HG02943 (cell line): ENCODE measurements around the gene LSAMP.

Experiments used
- ATAC-seq: cut with Tn5 transposase; IDR thresholded peaks from one replicate; pipeline ENCODE4 v1.9.1; 2021; ENCODE audit warnings: mild to moderate bottlenecking, low read depth, moderate library complexity; ENCODE audit not compliant: unreplicated experiment

LSAMP gene

DNA sequence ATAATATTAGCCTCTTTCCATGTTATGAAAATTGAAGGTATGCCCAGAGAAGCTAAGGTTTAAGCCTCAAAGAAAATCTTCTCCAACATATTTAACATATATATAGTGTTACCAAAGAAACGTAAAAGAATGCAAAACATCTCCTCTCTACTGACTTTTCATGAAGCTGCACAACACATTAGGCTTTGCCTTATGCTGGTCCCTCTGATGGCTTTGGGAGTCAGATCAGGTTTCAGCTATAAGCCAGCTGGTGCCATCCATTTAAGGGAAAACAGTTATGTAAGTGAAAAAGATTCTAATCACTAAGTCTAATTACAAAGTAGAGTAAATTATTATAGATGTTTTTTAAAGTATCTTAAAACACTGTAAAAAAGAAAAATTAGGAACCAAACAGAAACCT lies 410.5 kb downstream of the LSAMP start:
- ATAC-seq = no peak

DNA sequence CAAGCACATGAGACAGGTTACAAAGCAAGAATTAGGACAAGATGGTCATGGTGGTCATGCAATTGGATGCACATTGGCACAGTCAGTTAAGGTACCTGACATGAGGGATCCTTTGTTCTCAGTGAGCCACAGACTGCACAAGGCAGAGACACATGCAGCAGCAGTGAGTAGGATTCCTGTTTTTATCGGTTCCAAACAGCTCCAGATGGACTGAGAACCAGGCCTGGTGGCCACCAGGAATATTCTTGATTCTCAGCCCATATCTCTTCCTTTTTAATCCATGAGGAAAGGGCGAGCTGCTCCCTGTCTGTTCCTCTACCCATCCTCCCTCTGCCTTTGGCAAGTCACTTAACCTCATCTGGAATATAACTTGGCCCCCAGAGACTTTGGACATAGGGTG lies 411.2 kb downstream of the LSAMP start:
- ATAC-seq = no peak

DNA sequence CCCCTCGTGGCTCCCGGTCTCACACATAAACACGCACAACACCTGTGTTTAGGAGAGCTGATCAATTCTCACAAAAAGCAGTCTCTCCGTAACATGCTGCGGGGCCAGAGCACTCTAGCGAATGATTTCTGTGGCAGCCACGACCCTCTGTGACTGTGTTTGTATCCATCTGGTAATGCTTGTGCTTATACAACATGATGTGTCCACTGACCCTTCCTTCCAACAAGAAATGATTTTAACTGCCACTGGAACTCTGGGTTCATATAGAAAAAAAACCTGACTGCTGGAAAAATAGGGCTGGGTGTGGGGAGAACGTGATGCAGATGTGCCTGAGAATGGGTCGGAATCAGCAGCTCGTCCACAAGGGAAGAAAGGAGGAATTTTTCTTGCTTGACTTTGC lies 411.8 kb downstream of the LSAMP start:
- no peak for ATAC-seq

DNA sequence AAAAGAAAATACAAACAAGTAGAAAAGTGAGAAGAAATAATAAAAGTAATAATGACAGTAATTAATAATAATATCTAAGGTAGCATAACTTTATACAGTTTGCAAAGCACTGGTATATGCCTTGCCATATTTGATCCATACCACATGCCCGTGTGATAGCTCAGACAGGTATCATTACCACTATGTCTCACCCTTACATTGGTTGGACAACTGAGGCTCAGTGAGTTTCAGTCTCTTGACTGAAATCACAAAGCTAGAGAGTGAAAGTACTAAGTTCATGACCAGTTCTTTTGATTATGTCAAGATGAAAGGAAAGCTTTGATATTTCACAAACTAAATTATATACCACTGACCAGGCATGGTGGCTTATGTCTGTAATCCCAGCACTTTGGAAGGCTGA lies 413.1 kb downstream of the LSAMP start:
- no peak for ATAC-seq

DNA sequence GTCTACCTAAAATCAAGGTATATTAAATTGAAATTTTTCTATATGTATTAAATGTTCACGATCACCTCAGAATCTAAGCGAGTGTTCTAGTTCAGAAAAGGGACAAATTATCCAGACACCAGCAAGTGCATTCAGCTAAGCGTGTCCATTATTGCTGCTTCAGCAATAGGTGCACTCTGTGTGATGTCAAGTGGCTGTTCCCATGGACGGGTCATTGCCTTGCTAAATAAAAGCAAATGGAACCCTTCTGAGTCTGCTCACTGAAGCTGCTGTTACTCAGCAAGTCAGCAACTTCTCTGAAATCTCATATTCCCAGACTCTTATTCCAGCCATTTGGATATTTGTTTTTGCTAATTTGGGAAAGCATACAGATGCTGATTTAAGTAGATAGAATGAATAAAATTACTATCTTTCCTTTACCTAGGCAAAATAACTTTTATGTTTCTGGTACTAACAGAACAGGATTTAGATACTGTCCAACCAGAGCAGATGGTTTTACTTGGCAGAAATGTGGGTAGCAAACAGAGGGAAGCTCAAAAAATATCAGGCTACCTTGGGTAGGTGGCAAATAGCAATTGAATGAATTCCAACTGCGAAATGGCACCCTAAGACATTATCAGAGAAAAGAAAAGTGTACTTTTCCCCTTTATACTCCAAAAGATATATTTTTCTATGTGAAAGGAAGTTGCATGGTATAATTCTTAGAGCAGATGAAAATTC lies 415.0 kb downstream of the LSAMP start:
- no peak for ATAC-seq

DNA sequence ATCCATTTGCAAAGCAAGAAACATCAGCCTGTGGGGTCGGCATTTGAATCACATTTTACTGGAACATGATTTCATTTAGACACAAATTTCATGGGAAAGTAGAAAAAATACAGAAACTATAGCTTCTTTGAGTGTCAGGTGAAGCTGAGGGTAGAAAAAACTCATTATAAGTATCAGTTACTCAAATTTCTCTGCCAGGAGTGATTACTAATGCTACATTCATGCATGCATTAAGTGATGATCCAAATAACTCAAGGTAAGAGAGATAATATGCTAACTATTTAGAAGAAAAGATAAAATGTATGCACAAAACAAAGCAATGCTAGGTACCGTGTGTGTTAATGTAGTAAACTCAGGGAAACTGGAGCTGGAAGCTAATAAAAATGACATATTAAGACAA lies 416.0 kb downstream of the LSAMP start:
- ATAC-seq = no peak

DNA sequence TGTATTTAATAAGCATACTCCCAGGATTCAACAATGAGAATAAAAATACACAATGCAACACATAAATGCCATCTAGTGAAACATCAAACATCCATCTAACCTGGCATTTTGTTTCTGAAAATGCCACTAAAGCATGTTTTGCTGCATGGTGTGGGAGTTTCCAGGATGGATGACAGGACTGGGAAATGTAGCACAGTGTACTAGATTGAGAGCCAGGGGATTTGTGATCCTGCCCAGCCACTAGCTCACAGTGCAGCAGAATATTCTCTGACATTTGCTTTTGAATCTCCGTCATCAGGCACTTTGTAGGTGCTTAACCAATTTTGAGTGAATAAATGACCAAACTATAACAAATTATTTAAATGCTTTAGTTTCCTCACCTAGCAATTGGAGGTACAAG lies 417.1 kb downstream of the LSAMP start:
- ATAC-seq = no peak

DNA sequence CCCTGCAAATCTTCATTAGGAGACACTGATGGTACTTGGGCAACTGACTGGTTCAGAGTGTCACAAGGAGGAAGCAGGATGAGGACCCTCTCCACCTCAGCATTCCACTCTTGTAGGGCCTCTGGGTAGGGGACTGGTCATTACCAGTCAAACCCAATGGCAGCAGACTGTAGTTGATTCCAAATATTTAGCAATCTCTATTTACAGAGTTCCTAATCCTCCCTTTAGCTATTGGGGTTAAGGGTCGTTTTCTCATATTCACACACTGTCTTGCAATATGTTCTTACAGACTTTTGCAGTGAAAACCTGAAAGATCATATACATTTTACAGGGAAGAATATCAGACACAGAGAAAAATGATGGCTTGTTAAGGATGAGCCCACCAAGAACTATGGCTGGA lies 424.3 kb downstream of the LSAMP start:
- ATAC-seq = no peak

DNA sequence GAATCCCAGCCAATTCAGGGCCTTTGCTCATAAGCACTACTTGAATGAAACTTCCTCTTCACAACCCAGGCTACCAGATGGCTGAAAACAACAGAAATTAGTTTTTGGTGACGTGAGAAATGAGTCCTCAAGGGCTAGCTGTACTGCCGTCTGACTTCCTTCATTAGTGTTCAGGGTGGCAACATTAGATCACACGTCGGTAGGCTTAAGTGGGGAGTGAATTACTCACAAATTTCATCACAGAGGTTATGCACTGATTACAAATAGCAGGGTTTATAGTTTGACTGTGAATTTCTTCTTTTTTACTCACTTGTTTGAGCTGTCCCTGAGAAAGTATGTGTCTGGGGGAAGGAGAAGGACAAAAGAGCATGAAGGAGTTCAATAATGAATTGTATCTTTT lies 424.8 kb downstream of the LSAMP start:
- no peak for ATAC-seq

DNA sequence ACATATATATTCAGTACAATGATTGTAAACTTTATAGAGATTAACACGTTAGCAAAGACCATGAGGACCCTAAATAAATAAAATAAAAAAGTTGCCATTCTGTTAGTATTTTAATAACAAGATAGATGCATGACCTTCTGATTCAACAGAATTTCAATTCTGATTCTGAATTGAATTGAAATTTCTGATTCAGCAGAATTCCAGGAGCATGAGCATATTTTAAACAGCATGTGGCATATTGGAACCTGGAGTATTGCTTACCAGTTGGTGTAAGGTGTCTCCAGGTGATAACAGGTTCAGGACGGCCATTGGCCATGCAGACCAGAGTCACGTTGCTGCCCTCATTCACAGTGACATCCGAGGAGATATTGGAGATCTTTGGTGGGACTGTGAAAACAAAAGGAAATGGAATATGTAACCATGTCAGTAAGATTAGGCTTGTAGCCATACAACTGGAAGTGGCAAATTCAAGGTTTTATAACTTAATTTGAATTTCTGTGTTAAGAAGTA lies 426.0 kb downstream of the LSAMP start:
- ATAC-seq = no peak

DNA sequence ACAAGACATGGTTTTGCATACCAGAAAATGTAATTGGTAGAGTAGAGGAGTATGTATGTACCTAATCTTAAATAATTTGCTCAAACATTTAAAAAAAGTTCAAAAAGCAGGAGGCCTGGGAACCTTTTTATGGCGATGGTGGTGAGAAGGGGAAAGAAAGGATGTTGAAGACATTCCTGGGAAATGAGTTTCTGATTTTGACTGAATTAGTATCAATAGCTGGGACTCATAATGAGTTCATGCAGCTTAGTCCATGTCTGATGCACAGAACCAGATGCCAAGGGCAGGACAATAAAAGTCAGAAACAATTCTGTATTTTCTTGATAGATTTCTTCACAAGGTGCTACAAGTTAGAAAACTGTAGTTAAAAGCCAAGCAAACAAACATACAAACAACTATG lies 426.6 kb downstream of the LSAMP start:
- no peak for ATAC-seq

DNA sequence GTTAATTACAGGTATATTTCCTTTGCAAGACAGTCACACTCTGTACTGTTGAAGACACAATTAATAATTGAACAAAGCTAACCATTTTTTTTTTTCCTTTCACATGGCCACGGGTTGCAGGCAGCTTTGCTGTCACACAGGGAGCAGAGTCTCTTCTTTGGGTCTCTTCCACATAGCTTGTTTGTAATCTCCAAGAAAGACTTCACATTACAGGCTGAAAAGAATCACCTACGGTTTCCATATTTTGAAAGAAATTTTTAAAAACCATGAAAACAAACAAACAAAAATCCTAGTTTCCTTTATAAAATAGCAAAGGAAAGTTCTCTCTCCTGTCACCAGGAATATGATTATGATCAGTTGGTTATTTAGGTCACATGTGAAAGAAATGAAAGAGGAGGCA lies 429.4 kb downstream of the LSAMP start:
- no peak for ATAC-seq

DNA sequence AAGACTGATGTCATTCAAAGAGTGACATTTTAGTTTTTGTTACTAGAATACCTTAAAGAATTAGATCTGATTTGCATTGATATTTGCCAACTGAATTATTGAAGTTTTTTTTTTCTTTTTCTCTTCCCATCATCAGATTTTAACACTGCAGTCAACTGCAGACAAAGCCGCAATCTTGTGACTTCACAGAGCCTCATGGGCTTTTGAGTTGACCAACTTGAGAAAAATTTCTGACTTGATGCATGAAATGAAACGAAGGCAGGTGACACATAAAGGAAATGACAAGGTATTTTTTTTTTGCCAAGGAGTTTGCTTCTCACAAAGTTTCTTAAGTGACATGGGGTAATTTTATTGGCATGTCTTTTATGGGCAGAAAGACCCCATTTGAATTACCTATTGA lies 438.3 kb downstream of the LSAMP start:
- no peak for ATAC-seq

DNA sequence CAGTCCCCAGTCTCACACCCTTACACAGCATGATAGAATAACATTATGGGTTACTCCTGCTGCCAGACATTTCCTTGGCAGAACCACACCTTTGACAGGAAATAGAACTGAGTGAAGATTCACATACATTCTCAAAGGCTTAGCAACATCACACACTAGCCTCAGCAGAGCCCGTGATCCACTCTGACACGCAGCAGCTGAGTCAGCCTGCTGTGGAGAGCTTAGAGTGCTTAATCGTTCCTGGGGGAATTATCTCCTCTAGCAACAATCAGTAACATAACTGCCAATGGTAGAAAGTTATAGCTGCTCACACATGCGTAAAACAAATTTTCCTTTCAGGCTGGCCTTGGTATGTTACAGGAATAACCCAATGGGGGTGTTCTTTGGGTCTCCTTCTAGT lies 439.9 kb downstream of the LSAMP start:
- ATAC-seq = no peak

DNA sequence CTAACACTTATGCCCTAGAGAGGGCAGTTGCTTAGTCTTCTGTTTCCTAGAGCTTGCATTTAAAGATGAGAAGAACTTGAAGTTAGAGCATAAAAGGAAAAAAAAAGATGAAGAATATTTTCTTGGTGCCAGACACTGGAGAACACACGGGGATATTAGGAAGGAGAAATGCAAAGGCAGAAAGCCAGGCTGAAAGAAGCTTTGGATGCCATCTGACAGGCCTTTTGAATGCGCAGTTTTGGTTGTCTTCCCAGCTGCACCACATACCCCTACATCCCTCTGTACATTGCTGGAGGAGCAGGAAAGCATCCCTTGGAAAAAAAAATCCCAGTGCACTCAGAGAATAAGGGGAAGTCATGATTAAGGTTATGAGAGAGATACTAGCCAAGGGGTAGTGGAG lies 443.1 kb downstream of the LSAMP start:
- ATAC-seq = no peak

DNA sequence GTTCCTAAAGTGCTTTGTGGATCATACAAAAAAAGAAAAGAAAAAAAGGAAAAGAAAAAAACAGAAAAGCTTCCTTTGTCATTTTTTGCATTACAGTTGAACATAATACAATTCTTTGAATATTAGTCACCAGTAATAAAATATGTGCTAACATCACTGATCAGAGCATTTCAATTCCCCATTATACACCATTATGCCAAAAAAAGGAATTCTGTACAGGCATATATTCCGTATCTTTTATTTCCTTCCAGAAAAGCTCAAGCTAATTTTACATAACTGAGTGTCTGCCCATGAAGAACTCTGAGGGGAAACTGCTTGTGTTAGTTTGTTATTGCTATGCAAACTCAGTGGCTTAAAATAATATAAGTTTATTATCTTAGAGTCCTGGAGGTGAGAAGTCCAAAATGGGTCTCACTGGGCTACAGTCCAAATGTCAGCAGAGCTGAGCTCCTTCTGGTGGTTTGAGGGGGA lies 444.1 kb downstream of the LSAMP start:
- ATAC-seq = no peak

DNA sequence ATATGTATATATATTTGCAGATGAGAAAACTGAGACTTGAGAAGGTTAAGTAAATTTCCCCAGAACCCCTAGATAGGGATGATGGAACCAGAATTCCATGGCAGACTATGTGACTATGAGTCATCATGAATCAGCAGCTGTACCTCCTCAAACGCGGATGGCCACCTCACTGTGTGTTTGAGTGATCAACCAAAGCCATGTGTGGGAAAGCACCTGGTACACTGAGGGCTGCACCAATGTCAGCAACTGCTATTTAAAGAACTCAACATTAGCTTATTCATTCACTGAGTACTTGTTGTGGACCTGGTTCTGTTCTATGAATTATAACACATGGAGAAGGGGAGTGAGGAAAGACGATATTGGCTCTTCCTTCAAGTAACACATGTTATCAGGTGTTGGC lies 445.0 kb downstream of the LSAMP start:
- ATAC-seq = no peak

DNA sequence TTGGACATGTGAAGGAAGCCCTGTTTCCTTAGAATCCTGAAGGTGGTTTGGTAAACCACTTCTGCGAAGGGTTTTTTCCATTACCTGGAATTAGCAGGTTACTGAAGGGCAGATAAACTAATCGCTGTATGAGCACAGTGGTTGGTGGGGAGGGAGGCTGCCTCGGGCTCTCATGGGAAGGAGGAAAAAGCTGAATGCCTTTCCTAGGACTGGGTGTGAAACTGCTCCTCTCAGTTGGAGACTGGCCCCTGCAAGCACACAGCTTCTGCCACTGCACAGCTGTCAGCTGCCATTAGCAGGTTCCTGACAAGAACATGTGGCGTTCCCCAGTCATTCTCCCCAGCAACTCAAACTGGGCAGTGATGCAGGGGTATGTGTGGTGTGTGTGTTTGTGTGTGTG lies 445.7 kb downstream of the LSAMP start:
- ATAC-seq = no peak

DNA sequence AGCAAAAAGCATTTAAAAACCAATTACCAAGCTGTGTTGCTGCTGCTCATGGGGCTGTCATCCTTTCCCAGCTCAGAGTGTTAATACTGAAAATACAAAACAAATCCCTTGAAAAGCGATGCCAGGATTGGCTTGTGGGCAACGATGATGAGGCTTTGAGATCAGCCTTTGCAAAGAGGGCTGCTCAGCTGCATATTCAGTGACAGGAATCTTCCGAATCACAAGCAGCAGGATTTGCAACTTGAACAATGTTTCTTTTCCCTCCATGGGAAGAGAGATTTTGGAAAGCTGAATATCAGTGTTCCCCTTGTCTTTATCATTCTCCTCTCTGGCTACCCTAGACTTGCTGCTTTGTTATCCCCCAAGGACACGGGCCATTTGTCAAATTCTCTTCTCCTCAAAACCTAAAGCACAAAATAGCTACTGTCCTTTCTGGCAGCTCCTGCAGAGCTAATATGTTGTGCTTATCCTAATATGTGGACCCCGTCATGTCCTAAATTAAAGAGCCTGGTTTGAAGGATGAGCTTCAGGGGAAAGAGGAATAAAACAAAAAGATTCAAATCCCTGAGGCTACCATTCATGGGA lies 446.2 kb downstream of the LSAMP start:
- no peak for ATAC-seq

DNA sequence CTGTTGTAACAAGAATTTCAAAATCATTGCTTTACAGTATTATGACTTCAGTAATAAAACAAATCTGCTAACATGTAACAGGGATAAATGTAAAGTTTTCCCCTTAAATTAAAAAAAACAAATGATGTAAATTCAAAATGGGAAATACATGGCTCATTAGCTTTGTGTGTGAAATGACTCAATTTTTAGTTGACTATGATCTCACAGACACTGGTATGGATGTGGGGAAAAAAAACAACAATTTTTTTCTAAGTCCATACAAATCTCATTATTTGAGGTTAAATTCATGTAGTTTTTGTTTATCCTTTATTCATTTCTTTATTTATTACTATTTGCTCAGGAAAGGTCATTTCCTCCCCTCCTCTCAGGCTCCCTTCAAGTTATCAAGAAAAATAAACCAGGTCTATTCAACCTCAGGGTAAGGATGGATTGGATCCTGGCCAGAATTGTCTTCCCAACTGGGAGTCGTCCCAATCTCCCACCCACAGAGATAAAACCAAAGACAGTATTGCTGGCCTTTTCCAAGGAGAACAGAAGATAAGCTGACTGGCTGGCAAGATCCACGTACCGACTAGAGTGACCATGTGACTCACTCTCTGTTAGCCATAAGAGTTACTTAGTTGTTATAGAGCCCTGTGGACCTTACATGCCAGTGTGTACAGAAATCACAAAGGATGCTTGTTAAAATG lies 448.7 kb downstream of the LSAMP start:
- no peak for ATAC-seq

DNA sequence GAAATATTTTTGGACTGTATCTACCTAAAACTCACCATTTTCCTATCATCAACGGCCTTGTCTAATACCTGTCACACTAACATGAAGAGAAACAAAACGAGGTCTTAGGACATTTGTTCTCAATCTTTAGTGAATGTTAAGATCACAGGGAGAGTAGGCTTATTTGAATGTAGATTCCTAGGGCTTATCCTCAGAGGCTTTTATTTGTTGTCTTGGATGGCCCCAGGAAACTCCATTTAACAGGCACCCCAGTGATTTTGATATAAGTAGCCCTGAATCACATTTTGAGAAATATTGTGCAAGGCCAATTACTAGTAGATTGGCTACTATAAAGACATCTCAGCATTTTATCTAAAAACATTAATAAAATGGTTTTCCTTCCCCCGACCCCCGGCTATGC lies 454.6 kb downstream of the LSAMP start:
- ATAC-seq = no peak
